A549 (cell line): ENCODE results near the gene NFATC4. TPM values are rescaled to one million over a fixed set of nuclear protein-coding genes. Genes with fewer than 3 reads are reported as not detected.

ENCODE experiments used
- ATAC-seq, 2 experiments: fragments of 200-7000 bp in 1 of 2; fragments of >200 bp in 1 of 2; cut with Nextera tagmentation in 1 of 2; cut with Tn5 transposase in 1 of 2; 3 replicates each; pipeline versions ENCODE4 v1.8.0 to v1.9.1; 2018 to 2020; ENCODE audit warnings: mild to moderate bottlenecking in 1 of 2, moderate library complexity in 1 of 2
- CTCF ChIA-PET: fragments of 300-600 bp; sonication (Branson Sonifier 250); formaldehyde crosslinking; extraction: SDS; loops from one replicate; lab custom pipeline; 2021; ENCODE audit warnings: antibody characterized with exemption, inconsistent platforms; lab: Yijun Ruan, JAX
- POLR2A ChIA-PET: fragments of 350-600 bp; formaldehyde crosslinking; extraction: SDS; loops from one replicate; lab custom pipeline; 2021; ENCODE audit warnings: antibody characterized with exemption, inconsistent platforms; lab: Yijun Ruan, JAX
- DNase-seq, 2 experiments: peaks; one replicate each; pipeline versions ENCODE4 v3.0.0 to v3.0.0-alpha.2; 2011 to 2016; ENCODE audit warnings: low read depth in 1 of 2, low spot score in 1 of 2
- FAIRE-seq: peaks from 2 replicates; lab custom pipeline; 2011; peaks lifted over from hg19 to GRCh38; lab: Jason Lieb, UNC
- H3K27ac ChIP-seq, 2 experiments: fragments of >200 bp; sonication (Bioruptor Twin); formaldehyde crosslinking; 3 replicates each; pipeline ENCODE4 v1.5.1; 2016 to 2017
- H3K4me1 ChIP-seq: fragments of >200 bp; sonication (Bioruptor Twin); formaldehyde crosslinking; 3 replicates; pipeline ENCODE4 v1.6.1; 2016
- H3K4me2 ChIP-seq: fragments of >200 bp; sonication (Bioruptor Twin); formaldehyde crosslinking; 3 replicates; pipeline ENCODE4 v1.6.1; 2016
- H3K4me3 ChIP-seq: fragments of >200 bp; sonication (Bioruptor Twin); formaldehyde crosslinking; 3 replicates; pipeline ENCODE4 v1.5.1; 2016
- H3K9me3 ChIP-seq: fragments of >200 bp; sonication (Bioruptor Twin); formaldehyde crosslinking; 3 replicates; pipeline ENCODE4 v1.6.1; 2016
- CBX2 ChIP-seq: fragments of 200-600 bp; sonication (generic); IDR thresholded peaks from 2 replicates; pipeline ENCODE4 v1.6.1; 2016; ENCODE audit warnings: low read depth, mild to moderate bottlenecking, borderline replicate concordance
- CBX8 ChIP-seq: fragments of 200-600 bp; sonication (generic); IDR thresholded peaks from 2 replicates; pipeline ENCODE4 v1.6.1; 2016
- E2F6 ChIP-seq: IDR thresholded peaks from 2 replicates; pipeline ENCODE4 v1.6.1; 2012; ENCODE audit warnings: low read depth, borderline replicate concordance
- ELK1 ChIP-seq: fragments of 150-350 bp; IDR thresholded peaks from 2 replicates; pipeline ENCODE4 v1.6.1; 2014; ENCODE audit warnings: low read depth, mild to moderate bottlenecking, low read length
- EP300 ChIP-seq, 2 experiments: fragments of >200 bp; sonication (Bioruptor Twin); formaldehyde crosslinking; IDR thresholded peaks; 2 replicates in 1 of 2; 3 replicates in 1 of 2; pipeline ENCODE4 v1.6.1; 2016 to 2017
- FOSL2 ChIP-seq, 2 experiments: fragments of 450-650 bp in 1 of 2; fragments of >200 bp in 1 of 2; sonication (Bioruptor Twin) in 1 of 2; formaldehyde crosslinking; IDR thresholded peaks; 2 replicates each; pipeline versions ENCODE4 v1.5.0 to v1.6.1; 2016 to 2020; ENCODE audit warnings: mild to moderate bottlenecking in 1 of 2, moderate library complexity in 1 of 2
- GATA3 ChIP-seq: IDR thresholded peaks from 2 replicates; pipeline ENCODE4 v1.6.1; 2012; ENCODE audit warnings: borderline replicate concordance
- HOXA7 ChIP-seq: fragments of 250-450 bp; sonication (Bioruptor Pico); IDR thresholded peaks from 2 replicates; pipeline ENCODE4 v1.5.0; 2020; ENCODE audit warnings: mild to moderate bottlenecking, moderate library complexity
- HOXB5 ChIP-seq: fragments of 250-450 bp; sonication (Bioruptor Pico); IDR thresholded peaks from 2 replicates; pipeline ENCODE4 v1.5.0; 2020; ENCODE audit warnings: mild to moderate bottlenecking, moderate library complexity
- JUNB ChIP-seq: fragments of >200 bp; sonication (Bioruptor Twin); formaldehyde crosslinking; IDR thresholded peaks from 2 replicates; pipeline ENCODE4 v1.6.1; 2016
- KDM1A ChIP-seq: fragments of 200-600 bp; sonication (generic); IDR thresholded peaks from 2 replicates; pipeline ENCODE4 v1.6.1; 2016; ENCODE audit warnings: low read depth, mild to moderate bottlenecking
- MAFK ChIP-seq: fragments of 450-650 bp; IDR thresholded peaks from 2 replicates; pipeline ENCODE4 v1.6.1; 2014; ENCODE audit not compliant: partially characterized antibody
- MAZ ChIP-seq: fragments of 150-350 bp; IDR thresholded peaks from 2 replicates; pipeline ENCODE4 v1.6.1; 2014; ENCODE audit warnings: antibody characterized with exemption, low read depth, low read length, borderline replicate concordance
- NR3C1 ChIP-seq: fragments of >200 bp; sonication (Bioruptor Twin); formaldehyde crosslinking; IDR thresholded peaks from 3 replicates; pipeline ENCODE4 v1.6.1; 2017
- PBX3 ChIP-seq: IDR thresholded peaks from 2 replicates; pipeline ENCODE4 v1.6.1; 2012
- RARB ChIP-seq: fragments of 250-450 bp; sonication (Bioruptor Pico); IDR thresholded peaks from 2 replicates; pipeline ENCODE4 v1.8.0; 2021; ENCODE audit warnings: mild to moderate bottlenecking, moderate library complexity
- RFX5 ChIP-seq: fragments of 450-650 bp; IDR thresholded peaks from 2 replicates; pipeline ENCODE4 v1.7.1; 2014; ENCODE audit warnings: antibody characterized with exemption, mild to moderate bottlenecking, moderate library complexity
- RNF2 ChIP-seq: fragments of 200-600 bp; sonication (generic); IDR thresholded peaks from 2 replicates; pipeline ENCODE4 v1.6.1; 2016; ENCODE audit warnings: low read depth, mild to moderate bottlenecking, antibody characterized with exemption, moderate library complexity, borderline replicate concordance
- SREBF2 ChIP-seq: fragments of 450-650 bp; IDR thresholded peaks from 2 replicates; pipeline ENCODE4 v1.6.1; 2014; ENCODE audit warnings: mild to moderate bottlenecking, moderate library complexity
- TP53 ChIP-seq: fragments of 250-450 bp; sonication (Bioruptor Pico); IDR thresholded peaks from 2 replicates; pipeline ENCODE4 v1.5.0; 2021; ENCODE audit warnings: mild to moderate bottlenecking, moderate library complexity
- USF2 ChIP-seq: fragments of 450-650 bp; IDR thresholded peaks from 2 replicates; pipeline ENCODE4 v1.6.1; 2014; ENCODE audit warnings: antibody characterized with exemption
- ZNF302 ChIP-seq: fragments of 250-450 bp; sonication (Bioruptor Pico); IDR thresholded peaks from 2 replicates; pipeline ENCODE4 v1.9.0; 2021; ENCODE audit warnings: inconsistent platforms, mild to moderate bottlenecking, moderate library complexity
- ZSCAN20 ChIP-seq: fragments of 250-450 bp; sonication (Bioruptor Pico); IDR thresholded peaks from 2 replicates; pipeline ENCODE4 v1.8.0; 2022; ENCODE audit warnings: mild to moderate bottlenecking, moderate library complexity
- WGBS: methylation state at CpG from one replicate; pipeline ENCODE4 v1.1.6; 2017; ENCODE audit errors: missing lambda C conversion rate; 5-methylcytosine and 5-hydroxymethylcytosine counted together
- polyA plus RNA-seq, 4 experiments: library from polyadenylated mRNA; depleted of rRNA in 3 of 4; stranded (reverse); fragments of >200 nt; fragmentation: RNase III in 1 of 4; extraction: RNeasy Plus Mini Kit Qiagen cat#74134 plus additional on column Dnase treatment in 1 of 4; gene quantifications; 2 replicates in 3 of 4; 3 replicates in 1 of 4; pipeline ENCODE4 v1.2.3, GENCODE V29; 2011 to 2017
- TF ChIP-seq, protein P1 (sequence below): fragments of 250-450 bp; sonication (Bioruptor Pico); IDR thresholded peaks from 2 replicates; pipeline ENCODE4 v1.5.0; 2021; ENCODE audit warnings: mild to moderate bottlenecking, moderate library complexity, borderline replicate concordance

The NFATC4 gene
- polyA plus RNA-seq, 2 of the 4 experiments (the other 2 are of a cell fraction): 0.04 to 0.32 TPM

DNA sequence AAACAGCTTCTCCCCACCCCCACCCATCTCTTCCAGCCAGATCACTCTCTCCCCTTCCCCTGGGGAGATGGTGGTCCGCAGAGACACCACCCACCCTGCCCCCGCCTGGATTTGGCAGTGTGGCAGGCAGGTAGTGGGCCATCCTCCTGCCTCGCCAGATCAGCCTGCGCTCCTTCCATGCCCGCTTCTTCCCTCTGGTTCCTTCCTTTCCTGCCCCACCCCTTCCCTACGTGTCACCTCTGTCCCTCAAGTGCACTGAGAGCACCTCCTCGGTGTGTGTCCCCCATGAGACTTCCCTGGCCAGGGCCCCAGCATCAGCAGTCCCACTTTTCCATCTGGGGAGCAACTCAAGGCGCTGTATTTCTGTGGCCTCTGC, 31.5 kb downstream of the NFATC4 start:
- DNase-seq (no peak), FAIRE-seq (no peak), ATAC-seq (no peak)
- peak overlapping the region; percentile 65; the same call in 2 of the 3 replicates for H3K4me3 ChIP-seq
- CTCF ChIA-PET: interaction anchor here (0.6 to 4.3 kb wide), 5 partner anchors 10 to 66 kb away, joined by 3 to 16 read pairs (median 3); no protein-coding TSS in a partner anchor
- peak overlapping the region; percentile 99 for H3K4me2 ChIP-seq
- POLR2A ChIA-PET: interaction anchor here (1.1 kb wide), 1 partner anchor 30 kb away, joined by 8 read pairs; the partner anchor contains the start of genes CBLN3 and KHNYN
- no peaks in the 10 kb centered on the region for H3K9me3 ChIP-seq
- 92% methylated on average over 8 of the region's 8 CpGs for WGBS
- TF ChIP-seq JUNB (no peak), ZNF302 (CRISPR knock-in tag) (no peak), MAZ (no peak), RNF2 (no peak), MAFK (no peak), FOSL2 (IDR thresholded peaks at IDR 0.05) (no peak), FOSL2 (CRISPR knock-in tag; IDR thresholded peaks at IDR 0.05) (no peak), HOXB5 (CRISPR knock-in tag) (no peak), EP300 (IDR thresholded peaks at IDR 0.05) (no peak), ELK1 (no peak), RARB (CRISPR knock-in tag) (no peak), E2F6 (no peak), CBX8 (no peak), NR3C1 (no peak), KDM1A (no peak), PBX3 (no peak), SREBF2 (no peak), TP53 (CRISPR knock-in tag) (no peak), ZSCAN20 (no peak), CBX2 (no peak)
- H3K4me1 ChIP-seq: peaks cover 16% of the 10 kb centered on the region; the same call in 1 of the 3 replicates
- H3K27ac ChIP-seq: peak overlapping the region; percentile 74 to 85; a peak in 4 of 6 replicates

- H3K27ac ChIP-seq: no peak overlapping the region
- peaks cover 16% of the 10 kb centered on the region; the same call in 1 of the 3 replicates for H3K4me1 ChIP-seq
- TF ChIP-seq HOXA7 (CRISPR knock-in tag): no peak
- TF ChIP-seq GATA3: no peak
- no peak for TF ChIP-seq USF2
- TF ChIP-seq ELK1: no peak
- no peak for TF ChIP-seq HOXB5 (CRISPR knock-in tag)
- TF ChIP-seq, protein P1, sequence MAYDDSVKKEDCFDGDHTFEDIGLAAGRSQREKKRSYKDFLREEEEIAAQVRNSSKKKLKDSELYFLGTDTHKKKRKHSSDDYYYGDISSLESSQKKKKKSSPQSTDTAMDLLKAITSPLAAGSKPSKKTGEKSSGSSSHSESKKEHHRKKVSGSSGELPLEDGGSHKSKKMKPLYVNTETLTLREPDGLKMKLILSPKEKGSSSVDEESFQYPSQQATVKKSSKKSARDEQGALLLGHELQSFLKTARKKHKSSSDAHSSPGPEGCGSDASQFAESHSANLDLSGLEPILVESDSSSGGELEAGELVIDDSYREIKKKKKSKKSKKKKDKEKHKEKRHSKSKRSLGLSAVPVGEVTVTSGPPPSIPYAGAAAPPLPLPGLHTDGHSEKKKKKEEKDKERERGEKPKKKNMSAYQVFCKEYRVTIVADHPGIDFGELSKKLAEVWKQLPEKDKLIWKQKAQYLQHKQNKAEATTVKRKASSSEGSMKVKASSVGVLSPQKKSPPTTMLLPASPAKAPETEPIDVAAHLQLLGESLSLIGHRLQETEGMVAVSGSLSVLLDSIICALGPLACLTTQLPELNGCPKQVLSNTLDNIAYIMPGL (CRISPR knock-in tag): no peak
- TF ChIP-seq RFX5: no peak
- peak; percentile 89 for TF ChIP-seq MAFK
- H3K4me2 ChIP-seq: no peak overlapping the region
- ATAC-seq: no peak
- no peak overlapping the region for H3K4me3 ChIP-seq
- ChIA-PET CTCF (interaction anchor here (0.6 to 4.3 kb wide), 9 partner anchors 9 to 73 kb away, joined by 3 to 16 read pairs (median 5); no protein-coding TSS in a partner anchor), POLR2A (no interaction called here)
- no peak for FAIRE-seq
- H3K9me3 ChIP-seq: no peaks in the 10 kb centered on the region
- WGBS: 78% methylated on average over 4 of the region's 4 CpGs
- no peak for DNase-seq
Measured at GRCh38 chr14:24399999-24400718, 32.2 kb downstream of the NFATC4 start.
